Skeletal muscle tissue (tissue), 4 donors: Measurements from ENCODE around the gene RPL37. TPM values are rescaled to one million over a fixed set of nuclear protein-coding genes. Genes with fewer than 3 reads are reported as not detected.
"Not testable (repeated sequence)": the region's sequence is repeated elsewhere in the genome, so short reads cannot be mapped to it uniquely, and the experiment has no call there.

Experiments used
- H3K27ac ChIP-seq: one replicate; pipeline ENCODE4 v1.7.0; 2013; ENCODE audit warnings: mild to moderate bottlenecking, low read depth, low read length, inconsistent platforms
- H3K27me3 ChIP-seq, 3 donors: one replicate each; pipeline ENCODE4 v1.7.0; 2013; ENCODE audit warnings: low read length in 3 of 3; ENCODE audit not compliant: control insufficient read depth in 3 of 3, insufficient read depth in 3 of 3
- H3K36me3 ChIP-seq, 3 donors: one replicate each; pipeline ENCODE4 v1.7.0; 2013; ENCODE audit warnings: low read length in 3 of 3; ENCODE audit not compliant: control insufficient read depth in 3 of 3, insufficient read depth in 3 of 3
- H3K4me1 ChIP-seq, 3 donors: one replicate each; pipeline ENCODE4 v1.7.0; 2013; ENCODE audit warnings: low read length in 3 of 3, mild to moderate bottlenecking in 3 of 3; ENCODE audit not compliant: control insufficient read depth in 3 of 3, insufficient read depth in 3 of 3
- H3K4me3 ChIP-seq, 3 donors: one replicate each; pipeline ENCODE4 v1.7.0; 2013; ENCODE audit warnings: low read length in 3 of 3
- H3K9ac ChIP-seq, 3 donors: one replicate each; pipeline ENCODE4 v1.7.0; 2013; ENCODE audit warnings: low read length in 3 of 3, mild to moderate bottlenecking in 3 of 3, moderate library complexity in 2 of 3, low read depth in 1 of 3
- H3K9me3 ChIP-seq, 3 donors: one replicate each; pipeline ENCODE4 v1.7.0; 2013; ENCODE audit warnings: low read length in 3 of 3; ENCODE audit not compliant: control insufficient read depth in 3 of 3
- total RNA-seq: library from RNA; depleted of rRNA; stranded (reverse); fragments of >200 nt; gene quantifications from one replicate; pipeline ENCODE4 v1.2.3, GENCODE V29; 2014
- donor health status: Osteomylitis.

RPL37 gene
- 2,214 TPM for total RNA-seq

GRCh38 chr5:40834849-40835787, at the start of gene RPL37:
Gene RPL37 (minus strand): TSS chr5:40835222. CDS start chr5:40835185, 37 bp downstream.
- Histone ChIP-seq H3K27ac (peak within 1 kb of the TSS; percentile 96), H3K9me3 (no peaks in the 10 kb centered on the region), H3K4me3 (peak within 1 kb of the TSS; percentile 89 to 92 (median 92)), H3K4me1 (peaks cover 10 to 26% (median 16%) of the 10 kb centered on the region in 3 donors), H3K9ac (peak within 1 kb of the TSS; percentile 90 to 97 (median 95)), H3K36me3 (peaks cover 17 to 39% (median 32%) of the 10 kb centered on the region in 3 donors), H3K27me3 (no peaks in the 10 kb centered on the region)

- H3K9ac ChIP-seq, H3K4me3 ChIP-seq, H3K36me3 ChIP-seq, H3K27me3 ChIP-seq, H3K4me1 ChIP-seq, H3K27ac ChIP-seq, H3K9me3 ChIP-seq: not testable (repeated sequence)
Measured at GRCh38 chr5:40883051-40883450, 48.0 kb upstream of the RPL37 start.

GRCh38 chr5:40882291-40882690, 47.3 kb upstream of the RPL37 start:
- Histone ChIP-seq H3K4me3 (no peak overlapping the region), H3K9me3 (no peaks in the 10 kb centered on the region), H3K9ac (no peak overlapping the region), H3K27ac (no peak overlapping the region), H3K4me1 (no peaks in the 10 kb centered on the region), H3K27me3 (no peaks in the 10 kb centered on the region), H3K36me3 (no peaks in the 10 kb centered on the region)

- no peak overlapping the region for H3K4me3 ChIP-seq
- no peaks in the 10 kb centered on the region for H3K27me3 ChIP-seq
- no peaks in the 10 kb centered on the region for H3K4me1 ChIP-seq
- H3K9ac ChIP-seq, result no peak overlapping the region
- H3K27ac ChIP-seq, result no peak overlapping the region
- H3K9me3 ChIP-seq, result no peaks in the 10 kb centered on the region
- no peaks in the 10 kb centered on the region for H3K36me3 ChIP-seq
Measured at GRCh38 chr5:40879163-40879942, 44.3 kb upstream of the RPL37 start.

- Histone ChIP-seq H3K9me3 (no peaks in the 10 kb centered on the region), H3K27ac (no peak overlapping the region), H3K36me3 (no peaks in the 10 kb centered on the region), H3K4me3 (no peak overlapping the region), H3K27me3 (no peaks in the 10 kb centered on the region), H3K4me1 (no peaks in the 10 kb centered on the region), H3K9ac (no peak overlapping the region)
Measured at GRCh38 chr5:40877371-40877988, 42.5 kb upstream of the RPL37 start.

- Histone ChIP-seq H3K27me3 (no peaks in the 10 kb centered on the region), H3K36me3 (no peaks in the 10 kb centered on the region), H3K27ac (no peak overlapping the region), H3K4me3 (no peak overlapping the region), H3K9ac (no peak overlapping the region), H3K4me1 (no peaks in the 10 kb centered on the region), H3K9me3 (no peaks in the 10 kb centered on the region)
Measured at GRCh38 chr5:40875958-40876357, 40.9 kb upstream of the RPL37 start.

DNA sequence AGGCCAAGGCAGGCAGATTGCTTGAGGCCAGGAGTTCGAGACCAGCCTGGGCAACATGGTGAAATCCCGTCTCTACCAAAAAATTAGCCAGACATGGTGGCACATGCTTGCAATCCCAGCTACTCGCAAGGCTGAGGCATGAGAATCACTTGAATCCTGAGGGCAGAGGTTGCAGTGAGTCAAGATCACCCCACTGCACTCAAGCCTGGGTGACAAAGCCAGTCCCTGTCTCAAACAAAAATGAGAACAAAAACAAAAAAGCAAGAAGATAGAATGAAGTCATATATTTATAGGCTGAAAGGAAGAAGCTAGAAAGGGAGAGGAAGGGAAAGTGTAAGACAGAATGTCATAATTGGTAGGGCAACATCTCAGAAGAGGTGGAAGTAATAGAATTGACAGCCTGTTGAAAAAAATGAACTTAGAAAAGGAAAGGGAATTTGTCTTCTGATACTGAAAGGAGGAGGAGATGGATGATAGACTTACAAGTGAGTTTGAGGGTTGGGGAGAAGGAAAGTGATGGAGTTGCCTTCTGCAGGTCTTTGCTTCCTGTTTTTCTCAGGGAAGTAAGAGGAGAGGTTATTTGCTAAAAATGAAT, 38.4 kb upstream of the RPL37 start:
- Histone ChIP-seq H3K9ac (no peak overlapping the region), H3K36me3 (no peaks in the 10 kb centered on the region), H3K4me1 (no peaks in the 10 kb centered on the region), H3K27me3 (no peaks in the 10 kb centered on the region), H3K27ac (no peak overlapping the region), H3K9me3 (no peaks in the 10 kb centered on the region), H3K4me3 (no peak overlapping the region)

- not testable (repeated sequence) for H3K4me3 ChIP-seq, H3K27ac ChIP-seq, H3K9ac ChIP-seq, H3K9me3 ChIP-seq, H3K36me3 ChIP-seq, H3K4me1 ChIP-seq, H3K27me3 ChIP-seq
Measured at GRCh38 chr5:40872253-40872652, 37.2 kb upstream of the RPL37 start.

DNA sequence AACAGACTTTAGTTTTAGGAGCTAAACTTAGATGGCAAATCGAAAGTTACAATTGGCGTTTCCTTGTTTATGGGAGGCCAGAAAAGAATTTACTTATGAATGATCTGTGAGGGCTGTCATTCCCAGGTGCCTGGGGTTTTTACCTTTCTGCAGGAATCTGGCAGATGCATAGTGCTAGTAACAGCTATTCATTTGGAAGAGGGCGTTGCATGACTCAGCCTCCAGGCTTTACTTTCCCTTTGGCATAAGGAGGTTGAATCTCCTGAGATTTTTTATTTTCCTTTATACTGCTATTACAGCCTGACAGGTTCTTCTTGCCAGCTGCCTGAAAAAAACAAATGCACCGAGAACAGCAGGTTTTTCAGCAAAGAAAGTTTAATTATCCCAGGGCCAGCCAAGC, 36.2 kb upstream of the RPL37 start:
- H3K36me3 ChIP-seq, result no peaks in the 10 kb centered on the region
- no peak overlapping the region for H3K4me3 ChIP-seq
- H3K9me3 ChIP-seq, result no peaks in the 10 kb centered on the region
- H3K9ac ChIP-seq, result no peak overlapping the region
- H3K27me3 ChIP-seq, result no peaks in the 10 kb centered on the region
- H3K4me1 ChIP-seq, result no peaks in the 10 kb centered on the region
- H3K27ac ChIP-seq, result no peak overlapping the region
